Epidermal melanocyte (primary cell): ENCODE measurements around the gene OR10H1.
"Not testable (repeated sequence)": the region's sequence is repeated elsewhere in the genome, so short reads cannot be mapped to it uniquely, and the experiment has no call there.

Source experiments
- DNase-seq: peaks from one replicate; pipeline ENCODE4 v3.0.0; 2011; ENCODE audit warnings: low spot score; ENCODE audit not compliant: insufficient read length

Gene OR10H1

DNA sequence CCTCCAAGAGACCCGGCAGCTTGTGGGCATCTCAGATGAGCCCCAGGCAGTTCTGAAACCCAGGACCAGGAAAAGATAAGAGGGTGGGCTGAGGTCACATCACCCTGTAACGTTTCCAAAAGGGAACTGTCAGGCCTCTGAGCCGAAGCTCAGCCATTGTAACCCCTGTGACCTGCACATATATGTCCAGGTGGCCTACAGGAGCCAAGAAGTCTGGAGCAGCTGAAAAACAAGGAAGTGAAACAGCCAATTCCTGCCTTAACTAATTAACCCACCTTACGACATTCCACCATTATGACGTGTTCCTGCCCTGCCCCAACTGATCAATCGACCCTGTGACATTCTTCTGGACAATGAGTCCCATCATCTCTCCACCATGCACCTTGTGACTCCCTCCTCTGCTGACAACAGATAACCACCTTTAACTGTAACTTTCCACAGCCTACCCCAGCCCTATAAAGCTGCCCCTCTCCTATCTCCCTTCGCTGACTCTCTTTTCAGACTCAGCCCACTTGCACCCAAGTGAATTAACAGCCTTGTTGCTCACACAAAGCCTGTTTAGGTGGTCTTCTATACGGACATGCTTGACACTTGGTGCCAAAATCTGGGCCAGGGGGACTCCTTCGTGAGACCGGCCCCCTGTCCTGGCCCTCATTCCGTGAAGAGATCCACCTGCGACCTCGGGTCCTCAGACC lies 13.3 kb upstream of the OR10H1 start:
- DNase-seq = not testable (repeated sequence)

DNA sequence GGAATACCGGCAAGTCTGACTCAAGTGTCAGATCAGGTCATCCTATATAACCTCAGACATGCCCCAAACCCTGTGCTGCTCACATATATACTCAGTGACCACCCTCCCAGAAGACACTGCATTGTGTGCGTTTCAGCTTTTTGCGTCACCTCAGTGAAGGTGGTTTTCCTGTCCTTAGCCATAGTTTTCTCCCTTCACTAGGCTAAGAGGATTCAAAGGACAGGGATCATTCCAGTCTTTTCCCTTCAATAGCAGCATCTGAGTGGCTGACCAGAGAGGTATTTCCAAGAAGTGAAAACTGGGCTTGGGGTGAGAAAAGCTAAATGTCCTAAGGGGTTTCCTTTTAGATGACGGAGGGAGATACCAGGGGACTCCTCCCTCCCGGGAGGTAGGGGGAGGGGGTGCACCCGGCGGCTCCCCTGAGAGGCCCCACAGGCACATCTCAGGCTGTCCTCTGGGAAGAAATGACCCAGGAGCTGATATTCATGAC lies 12.7 kb upstream of the OR10H1 start:
- DNase-seq = no peak

DNA sequence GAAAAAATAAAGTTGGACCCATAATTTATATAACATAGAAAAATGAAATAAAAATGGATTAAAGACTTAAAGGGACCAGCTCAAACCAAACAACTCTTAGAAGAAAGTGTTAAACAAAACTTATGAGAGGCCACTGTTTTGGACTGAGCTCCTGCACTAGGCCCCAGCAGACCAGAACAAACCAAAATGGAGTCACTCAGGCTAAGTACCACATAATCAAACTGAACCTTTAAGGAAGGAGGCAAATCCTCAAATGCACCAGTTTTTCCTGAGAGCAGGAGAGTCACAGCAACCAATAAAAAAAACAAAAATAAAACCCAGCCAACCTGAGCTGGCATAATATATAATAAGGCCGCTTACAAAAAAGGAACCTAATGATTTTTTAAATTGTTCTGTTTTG lies 10.3 kb upstream of the OR10H1 start:
- DNase-seq = no peak

DNA sequence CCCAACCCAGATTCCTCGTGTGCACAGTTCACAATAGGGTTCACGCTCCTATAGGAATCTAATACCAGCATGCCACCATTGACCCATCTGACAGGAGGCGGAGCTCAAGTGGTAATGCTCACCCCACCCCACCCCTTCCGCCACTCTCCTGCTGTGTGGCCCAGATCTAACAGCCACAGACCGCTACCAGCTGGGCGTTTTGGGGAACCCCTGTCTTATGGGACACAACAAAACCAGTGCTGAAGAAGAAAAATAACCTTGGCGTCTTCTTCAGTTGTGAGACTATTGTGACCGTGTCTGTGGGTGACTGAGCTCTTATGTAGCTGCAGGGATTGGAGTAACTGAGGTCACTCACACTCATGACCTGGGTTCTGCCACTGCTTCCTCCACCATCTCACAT lies 5.2 kb upstream of the OR10H1 start:
- DNase-seq = no peak

DNA sequence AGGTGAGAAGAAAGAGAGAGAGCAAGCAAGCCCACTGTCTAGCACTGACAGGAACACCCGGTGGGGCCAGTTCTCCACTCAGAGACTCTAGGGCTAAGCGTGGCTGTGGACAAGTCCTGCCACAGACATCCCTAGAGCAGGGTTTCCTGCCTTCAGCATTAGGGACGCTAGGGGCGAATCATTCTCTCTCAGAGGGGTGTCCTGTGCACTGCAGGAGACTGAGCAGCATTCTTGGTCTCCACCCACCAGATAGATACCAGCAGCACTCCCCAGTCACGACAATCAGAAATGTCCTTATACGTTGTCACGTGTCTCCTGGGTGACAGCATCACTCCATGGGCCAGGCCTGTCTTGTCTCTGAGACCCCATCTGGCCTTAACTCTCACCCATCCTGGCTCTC lies 1.5 kb downstream of the OR10H1 start:
- no peak for DNase-seq

DNA sequence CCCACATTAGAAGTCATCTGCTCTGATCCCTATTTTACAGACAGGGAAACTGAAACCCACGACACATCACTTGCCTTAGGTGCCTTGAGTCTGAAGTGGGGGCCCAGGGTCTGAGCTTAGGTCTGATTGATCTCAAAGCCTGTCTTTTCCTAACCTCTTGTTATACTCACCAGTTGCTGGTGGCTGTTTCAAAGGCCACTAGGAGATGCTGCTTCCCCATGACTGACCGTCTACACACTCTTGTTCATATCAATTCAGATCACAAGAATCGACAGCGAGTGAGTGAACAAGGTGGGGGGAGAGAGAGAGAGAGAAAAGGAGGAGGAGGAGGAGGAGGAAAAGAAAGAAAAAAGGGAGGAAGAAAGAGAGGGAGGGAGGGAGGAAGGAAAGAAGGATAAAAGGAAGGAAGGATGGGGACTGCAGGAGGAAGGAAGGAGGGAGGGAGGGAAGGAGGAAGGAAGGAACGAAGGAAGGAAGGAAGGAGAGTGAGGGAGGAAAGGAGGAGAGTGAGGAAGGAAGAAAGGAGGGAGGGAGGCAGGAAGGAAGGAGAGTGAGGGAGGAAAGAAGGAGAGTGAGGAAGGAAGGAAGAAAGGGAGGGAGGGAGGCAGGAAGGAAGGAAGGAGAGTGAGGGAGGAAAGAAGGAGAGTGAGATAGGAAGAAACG lies 3.3 kb downstream of the OR10H1 start:
- no peak for DNase-seq

DNA sequence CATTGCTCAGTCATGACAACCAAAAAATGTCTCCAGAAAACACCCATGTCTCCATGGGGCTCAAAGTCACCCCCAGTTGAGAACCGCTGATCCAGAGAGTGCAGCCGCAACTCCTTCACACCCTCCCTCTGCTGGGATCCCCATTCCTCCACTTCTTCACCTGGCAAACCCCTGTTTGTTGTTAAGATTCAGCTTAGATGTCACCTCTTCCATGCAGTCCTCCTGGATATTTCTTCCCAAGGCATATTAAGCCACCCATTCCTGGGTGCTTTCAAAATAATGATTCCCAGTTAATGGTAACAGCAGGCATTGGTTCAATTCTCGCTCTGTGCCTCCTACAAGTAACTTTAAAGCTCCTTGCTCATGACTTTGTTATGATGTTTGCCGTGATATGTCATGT lies 4.0 kb downstream of the OR10H1 start:
- no peak for DNase-seq

DNA sequence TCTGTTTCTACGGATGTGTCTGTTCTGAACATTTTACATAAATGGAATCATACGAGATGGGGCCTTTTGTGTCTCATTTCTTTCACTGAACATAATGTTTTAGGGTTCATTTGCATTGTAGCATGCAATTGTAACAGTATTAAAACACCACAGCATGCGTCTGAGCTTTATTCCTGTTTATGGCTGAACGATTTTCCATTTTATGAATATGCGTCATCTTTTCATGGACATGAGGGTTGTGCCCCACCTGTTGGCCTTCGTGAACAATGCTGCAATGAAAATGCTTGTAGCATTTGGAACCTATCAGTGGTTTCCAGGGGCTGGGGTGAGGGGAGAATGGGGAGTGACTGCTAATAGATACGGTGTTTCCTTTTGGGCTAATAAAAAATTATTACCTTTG lies 5.1 kb downstream of the OR10H1 start:
- no peak for DNase-seq

DNA sequence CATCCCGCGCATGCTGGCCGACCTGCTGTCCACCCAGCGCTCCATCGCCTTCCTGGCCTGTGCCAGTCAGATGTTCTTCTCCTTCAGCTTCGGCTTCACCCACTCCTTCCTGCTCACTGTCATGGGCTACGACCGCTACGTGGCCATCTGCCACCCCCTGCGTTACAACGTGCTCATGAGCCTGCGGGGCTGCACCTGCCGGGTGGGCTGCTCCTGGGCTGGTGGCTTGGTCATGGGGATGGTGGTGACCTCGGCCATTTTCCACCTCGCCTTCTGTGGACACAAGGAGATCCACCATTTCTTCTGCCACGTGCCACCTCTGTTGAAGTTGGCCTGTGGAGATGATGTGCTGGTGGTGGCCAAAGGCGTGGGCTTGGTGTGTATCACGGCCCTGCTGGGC lies 21.2 kb downstream of the OR10H1 start:
- not testable (repeated sequence) for DNase-seq

DNA sequence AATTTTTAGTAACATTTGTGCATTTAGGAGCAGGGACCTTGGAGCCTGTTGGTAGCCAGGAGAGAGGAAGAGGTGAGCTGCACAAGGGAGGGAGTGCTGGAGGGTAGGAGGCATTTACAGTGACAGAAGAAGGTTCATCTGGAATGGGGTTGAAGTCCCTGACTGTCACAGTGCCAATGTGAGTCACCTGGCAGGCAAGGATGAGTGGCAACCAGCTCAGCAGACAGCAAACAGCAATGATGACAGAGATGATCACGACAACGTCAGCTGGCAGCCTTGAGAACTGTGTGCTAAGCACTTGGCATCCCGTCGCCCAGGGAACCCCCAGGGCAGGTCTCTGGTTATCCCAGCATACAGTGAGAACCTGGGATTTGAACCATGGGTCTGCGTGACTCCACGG lies 25.4 kb downstream of the OR10H1 start:
- no peak for DNase-seq

DNA sequence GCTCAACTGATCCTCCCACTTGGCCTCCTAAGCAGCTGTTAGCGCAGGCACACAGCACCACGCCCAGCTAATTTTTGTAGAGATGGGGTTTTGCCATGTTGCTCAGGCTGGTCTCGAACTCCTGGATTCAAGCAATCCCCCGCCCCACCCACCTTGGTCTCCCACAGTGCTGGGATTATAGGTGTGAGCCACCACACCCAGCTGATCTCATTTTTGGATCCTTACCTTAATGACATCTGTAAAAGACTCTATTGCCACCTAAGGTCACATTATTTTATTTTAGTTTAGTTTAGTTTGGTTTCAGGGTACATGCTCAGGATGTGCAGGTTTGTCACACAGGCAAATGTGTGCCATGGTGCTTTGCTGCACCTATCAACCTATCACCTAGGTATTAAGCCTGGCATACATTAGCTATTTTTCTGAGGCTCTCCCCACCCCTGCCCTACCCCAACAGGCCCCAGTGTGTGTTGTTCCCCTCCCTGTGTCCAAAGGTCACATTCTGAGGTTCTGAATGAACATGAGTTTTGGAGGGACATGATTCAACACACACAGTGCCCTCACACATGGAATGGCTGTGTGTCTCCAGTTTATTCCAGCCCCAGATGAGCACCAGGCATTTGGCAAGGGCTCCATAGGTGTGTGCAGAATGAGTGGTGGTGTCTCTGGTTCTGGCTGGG lies 26.7 kb downstream of the OR10H1 start:
- no peak for DNase-seq

DNA sequence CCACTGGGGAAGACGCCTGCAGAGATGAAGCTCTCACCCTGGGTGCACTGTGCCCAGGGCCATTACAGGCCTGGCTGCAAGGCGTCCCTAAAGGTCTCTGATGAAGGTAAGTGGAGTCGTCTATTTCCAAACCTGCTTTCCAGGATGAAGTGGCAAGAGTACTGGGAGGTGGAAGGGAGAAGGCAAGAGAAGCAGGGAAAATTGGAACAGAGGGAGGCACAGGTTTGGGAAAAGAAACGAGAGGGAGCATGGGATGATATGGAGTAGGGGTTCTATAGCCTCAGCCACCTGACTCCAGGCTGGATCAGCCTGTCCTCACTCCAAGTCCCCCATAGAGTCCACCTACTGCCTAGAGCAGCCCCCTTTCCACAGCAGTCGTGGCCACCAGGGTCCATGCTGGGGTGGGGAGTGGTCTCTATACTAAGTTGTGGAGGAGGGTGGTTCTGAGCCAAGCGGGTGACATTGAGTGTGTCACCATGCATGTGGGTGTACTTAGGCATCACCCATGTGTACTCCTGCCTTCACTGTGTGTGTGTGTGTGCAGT lies 27.8 kb downstream of the OR10H1 start, which contains the start of gene OR10H5:
Gene OR10H5 (plus strand): TSS at position 51 of the 545 bp plus-strand sequence. CDS start 6,388 bp downstream, outside the sequence.
- DNase-seq = no peak

DNA sequence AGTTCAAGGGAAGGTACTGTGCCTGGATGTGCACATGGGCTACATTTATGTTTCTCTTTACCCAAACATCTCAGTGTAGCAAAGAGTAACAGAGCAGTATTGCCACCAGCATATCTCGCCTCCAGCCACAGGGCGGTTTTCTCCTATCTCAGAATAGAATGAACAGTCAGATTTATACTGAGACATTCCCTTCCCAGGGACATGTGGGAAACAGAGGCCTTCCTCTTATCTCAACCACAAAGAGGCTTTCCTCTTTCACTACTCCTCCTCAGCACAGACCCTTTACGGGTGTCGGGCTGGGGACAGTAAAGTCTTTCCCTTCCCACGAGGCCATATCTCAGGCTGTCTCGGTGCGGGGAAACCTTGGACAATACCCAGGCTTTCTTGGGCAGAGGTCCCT lies 32.6 kb downstream of the OR10H1 start:
- DNase-seq = not testable (repeated sequence)

DNA sequence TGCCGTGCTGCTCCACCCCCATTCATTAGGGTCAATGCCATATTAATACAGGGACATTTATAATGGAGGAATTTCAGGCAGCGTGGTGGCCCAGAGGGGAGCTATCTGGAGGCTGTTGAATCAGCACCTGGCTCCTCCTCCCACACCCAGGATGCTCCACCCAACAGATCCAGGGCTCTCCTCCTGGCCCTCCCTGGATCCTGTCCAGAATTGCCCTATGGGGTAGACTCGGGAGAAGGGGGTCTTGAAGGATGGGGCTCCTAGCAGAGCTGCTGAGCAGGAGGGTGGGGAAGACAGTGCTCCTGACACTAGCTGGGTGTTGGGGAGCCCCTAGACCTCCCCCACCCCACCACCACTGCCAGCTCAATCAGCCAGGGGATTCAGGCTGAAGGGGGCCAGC lies 33.3 kb downstream of the OR10H1 start:
- no peak for DNase-seq

DNA sequence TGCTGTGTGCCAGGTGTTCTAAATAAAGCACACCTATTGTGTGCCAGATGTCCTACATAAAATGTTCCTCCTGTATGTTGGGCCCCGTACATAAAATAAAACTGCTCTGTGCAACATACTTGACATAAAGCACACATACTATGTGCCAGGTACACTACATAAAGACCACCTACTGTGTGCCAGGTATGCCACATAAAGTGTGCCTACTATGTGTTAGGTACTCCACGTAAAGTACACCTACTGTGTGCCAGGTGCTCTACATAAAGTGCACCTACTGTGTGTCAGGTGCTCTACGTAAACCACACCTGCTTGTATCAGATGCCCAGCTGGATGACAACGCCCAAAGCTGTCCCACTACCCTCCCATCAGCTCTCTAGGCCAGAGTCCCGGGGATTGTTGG lies 33.8 kb downstream of the OR10H1 start:
- no peak for DNase-seq

DNA sequence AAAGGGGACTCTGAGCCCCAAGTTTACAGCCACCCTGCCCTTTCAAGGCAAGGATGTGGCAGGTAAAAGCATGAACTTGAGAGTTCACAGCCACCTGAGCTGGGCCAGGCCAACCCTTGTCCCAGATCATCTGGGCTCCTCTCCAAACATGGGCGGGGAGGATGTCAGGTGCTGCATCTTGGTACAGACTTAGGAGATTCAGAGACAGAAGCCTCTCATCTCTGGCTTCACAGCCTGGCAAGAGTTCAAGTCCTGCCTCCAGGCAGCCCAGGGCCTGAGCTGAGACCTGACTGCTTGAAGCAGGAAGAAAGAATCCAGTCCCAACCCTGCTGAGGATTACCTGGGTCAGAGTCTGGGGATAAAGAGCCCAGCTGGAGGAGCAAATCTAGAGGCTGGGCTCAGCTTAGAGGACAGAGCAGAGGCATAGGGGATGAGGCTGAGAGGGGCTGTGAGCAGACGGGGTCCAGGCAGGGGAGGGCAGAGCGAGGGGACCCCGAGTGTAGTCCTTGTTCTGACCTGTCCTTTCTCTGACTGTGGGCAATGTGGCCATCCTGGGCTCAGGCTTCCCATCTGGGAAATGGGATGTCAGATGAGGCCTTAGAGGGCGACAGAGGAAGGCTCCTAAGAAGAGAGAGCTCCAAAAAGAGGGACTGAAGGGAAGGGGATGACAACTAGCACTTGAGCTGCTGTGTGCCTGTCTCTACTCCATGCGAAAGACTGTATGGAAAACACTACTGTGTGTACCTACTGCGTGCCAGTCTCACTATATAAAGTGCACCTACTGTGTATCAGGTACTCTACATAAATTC lies 34.6 kb downstream of the OR10H1 start:
- DNase-seq = no peak

DNA sequence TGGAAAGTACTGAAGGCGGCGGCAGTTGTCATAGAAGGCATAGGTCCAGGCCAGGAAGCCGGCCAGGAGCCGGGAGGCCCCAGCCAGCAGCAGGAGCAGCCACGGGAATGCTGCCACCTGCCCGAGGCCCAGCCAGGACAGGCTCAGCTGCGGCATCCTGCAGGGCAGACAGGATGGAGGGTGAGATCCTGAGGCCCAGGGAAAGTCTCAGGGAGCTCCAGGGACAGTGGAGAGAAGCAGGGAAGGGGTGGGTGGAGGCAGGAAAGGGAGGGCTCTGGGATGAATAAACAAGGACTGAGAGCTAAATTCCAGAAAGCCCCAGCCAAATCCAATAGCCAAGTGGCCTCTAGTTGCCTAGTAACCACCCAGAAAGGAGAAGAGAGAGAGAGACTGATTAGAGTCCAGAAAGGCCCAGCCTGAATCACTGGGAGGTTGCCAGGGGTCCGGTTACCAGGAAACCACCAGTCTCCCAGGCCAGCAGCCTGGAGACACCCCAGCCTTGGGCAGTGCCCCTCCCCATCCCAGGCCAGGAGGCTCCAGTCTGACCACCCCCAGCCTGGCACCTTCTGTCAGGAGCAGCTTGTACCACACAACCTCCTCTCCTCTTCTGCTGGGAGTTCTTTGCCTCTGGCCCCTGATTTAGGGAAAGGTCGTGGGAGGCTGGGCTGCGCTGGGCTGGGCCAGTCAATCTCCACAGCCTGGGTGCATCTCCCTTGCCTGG lies 35.5 kb downstream of the OR10H1 start:
- no peak for DNase-seq

DNA sequence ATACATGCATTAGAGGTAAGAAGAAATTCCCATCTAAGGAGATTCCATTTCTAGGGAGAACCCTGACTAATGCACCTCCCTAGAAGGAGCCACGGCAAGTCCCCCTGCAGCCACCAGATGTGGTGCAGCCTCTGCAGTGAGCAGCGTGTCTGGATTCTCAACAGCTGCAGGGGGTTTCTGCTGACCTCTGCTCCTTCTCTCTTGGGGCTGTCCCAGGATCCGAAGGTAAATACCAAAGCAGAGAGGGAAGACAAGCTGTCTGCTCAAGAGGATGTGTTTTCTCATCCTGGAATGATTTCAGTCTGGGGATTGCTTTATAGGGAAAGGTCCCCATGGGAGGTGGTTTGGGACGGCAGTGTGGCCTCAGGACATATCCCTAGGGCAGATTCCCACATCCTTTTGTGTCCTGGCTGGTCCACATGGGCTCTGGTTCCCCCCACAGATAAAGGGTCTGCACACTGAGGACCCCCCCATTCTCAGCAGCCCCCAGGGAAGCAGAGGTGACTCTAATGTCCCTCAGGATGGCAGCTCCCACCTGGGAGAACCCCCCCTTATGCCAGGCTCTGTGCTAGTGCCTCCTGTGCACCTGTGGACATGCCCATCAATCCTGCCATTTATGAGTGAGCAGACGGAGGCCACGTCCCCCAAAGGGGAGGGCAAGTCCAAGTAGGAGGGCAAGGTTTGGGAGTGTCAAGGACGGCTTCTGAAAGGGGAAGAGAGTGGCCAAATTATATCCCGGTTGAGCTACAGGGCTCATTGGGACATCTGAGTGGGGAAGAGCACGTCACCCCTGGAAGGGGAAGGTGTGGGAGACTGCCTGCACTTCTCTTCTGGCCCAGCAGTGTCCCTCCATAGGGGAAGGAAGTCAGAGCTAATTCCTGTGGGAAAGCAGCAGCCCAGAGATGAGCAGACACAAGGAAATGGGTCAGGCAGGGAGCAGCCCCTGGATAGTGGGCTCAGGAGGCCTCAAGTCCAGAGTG lies 38.2 kb downstream of the OR10H1 start:
- no peak for DNase-seq

DNA sequence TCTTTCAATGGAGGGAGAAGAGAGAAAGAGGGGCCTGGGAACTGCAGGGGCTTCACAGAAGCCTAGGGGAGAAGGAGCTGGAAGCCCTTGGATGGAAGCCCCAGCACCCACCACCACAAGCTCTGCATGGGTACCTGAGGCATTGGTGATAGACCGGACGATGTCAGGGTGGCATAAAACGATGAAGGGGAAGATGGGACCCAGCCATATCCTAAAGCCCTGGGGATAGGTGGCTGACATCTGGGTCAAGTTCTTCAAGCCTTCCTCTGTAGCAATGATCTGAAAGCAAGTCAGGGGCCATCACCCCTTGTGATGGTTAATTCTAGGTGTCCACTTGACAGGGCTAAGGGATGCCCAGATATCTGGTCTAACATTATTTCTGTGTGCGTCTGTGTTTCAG lies 39.2 kb downstream of the OR10H1 start:
- DNase-seq = no peak
